ENCODE measurements around the gene RAVER2.

DNA sequence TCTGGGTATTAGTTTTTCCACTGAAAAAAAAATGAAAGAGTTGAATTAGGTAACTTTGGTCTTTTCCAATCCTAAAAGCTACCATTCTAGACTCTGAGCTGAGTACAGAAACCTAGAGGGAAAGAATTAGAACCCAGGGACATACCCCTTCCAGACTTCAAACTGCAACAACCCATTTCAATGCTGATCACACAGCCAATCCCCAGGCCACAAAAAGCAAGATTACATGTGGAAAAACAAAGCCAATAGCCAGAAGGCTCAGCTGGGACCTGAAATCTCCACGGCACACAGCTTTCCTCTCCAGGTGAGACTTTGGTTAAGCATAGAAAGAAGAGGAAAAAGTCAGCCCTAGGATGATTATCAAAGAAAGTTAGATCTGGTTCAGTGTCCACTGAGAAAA, 132.7 kb downstream of the RAVER2 start:
- TF ChIP-seq, protein P1, sequence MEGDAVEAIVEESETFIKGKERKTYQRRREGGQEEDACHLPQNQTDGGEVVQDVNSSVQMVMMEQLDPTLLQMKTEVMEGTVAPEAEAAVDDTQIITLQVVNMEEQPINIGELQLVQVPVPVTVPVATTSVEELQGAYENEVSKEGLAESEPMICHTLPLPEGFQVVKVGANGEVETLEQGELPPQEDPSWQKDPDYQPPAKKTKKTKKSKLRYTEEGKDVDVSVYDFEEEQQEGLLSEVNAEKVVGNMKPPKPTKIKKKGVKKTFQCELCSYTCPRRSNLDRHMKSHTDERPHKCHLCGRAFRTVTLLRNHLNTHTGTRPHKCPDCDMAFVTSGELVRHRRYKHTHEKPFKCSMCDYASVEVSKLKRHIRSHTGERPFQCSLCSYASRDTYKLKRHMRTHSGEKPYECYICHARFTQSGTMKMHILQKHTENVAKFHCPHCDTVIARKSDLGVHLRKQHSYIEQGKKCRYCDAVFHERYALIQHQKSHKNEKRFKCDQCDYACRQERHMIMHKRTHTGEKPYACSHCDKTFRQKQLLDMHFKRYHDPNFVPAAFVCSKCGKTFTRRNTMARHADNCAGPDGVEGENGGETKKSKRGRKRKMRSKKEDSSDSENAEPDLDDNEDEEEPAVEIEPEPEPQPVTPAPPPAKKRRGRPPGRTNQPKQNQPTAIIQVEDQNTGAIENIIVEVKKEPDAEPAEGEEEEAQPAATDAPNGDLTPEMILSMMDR (IDR thresholded peaks at IDR 0.05; ENCODE audit: low read depth, low read length): no peak
- no peak for TF ChIP-seq EZH2phosphoT487 (IDR thresholded peaks at IDR 0.05; ENCODE audit: low read depth)
